Measurements from ENCODE around the gene MEMO1.

MEMO1 gene

GRCh38 chr2:31894656-31895055, 116.2 kb downstream of the MEMO1 start:
- TF ChIP-seq CTCF (IDR thresholded peaks at IDR 0.05; ENCODE audit: extremely low read depth, missing control alignments) = no peak
- no peak for DNase-seq (ENCODE audit: low spot score)

DNA sequence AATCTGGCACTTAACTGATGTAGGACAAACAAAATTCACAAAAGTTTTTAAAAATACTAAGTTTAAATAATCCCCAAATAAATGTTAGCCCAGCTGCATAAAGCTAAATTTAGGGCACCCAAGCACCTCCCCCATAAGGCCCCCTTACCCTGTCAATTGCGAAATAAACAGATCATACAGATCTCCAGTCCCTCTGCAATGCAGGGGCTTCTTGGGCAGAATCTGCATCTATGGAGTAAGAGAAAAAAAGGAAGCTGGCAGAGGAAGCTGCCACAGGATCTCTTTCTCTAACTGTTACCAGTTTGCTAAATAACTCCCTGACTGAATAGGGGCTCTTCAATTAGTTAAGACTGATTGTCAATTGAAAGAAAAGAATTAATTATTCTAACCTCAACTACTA, 117.7 kb downstream of the MEMO1 start:
- no peak for TF ChIP-seq CTCF (IDR thresholded peaks at IDR 0.05; ENCODE audit: extremely low read depth, missing control alignments)
- no peak for DNase-seq (ENCODE audit: low spot score)

DNA sequence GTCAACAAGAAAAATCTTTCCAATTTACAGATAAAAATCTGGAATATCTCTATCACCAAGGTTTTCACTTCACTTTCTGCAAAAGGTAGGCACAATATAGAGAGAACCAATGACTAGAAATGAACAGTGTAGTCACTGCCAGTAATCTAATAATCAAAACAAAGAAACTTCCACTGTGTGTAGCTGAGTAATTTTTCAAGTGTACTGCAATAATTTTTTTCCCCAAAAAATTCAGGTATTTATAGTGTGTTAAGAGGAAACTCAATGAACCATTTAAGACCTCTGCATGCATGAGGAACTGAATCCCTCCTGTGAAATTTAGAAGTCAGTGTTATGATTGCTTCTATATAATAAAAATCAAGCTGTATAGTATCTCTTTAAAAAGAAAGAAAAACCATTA, 121.8 kb downstream of the MEMO1 start:
- no peak for TF ChIP-seq CTCF (IDR thresholded peaks at IDR 0.05; ENCODE audit: extremely low read depth, missing control alignments)
- DNase-seq (ENCODE audit: low spot score) = no peak

GRCh38 chr2:31888550-31888949, 122.3 kb downstream of the MEMO1 start:
- no peak for TF ChIP-seq CTCF (IDR thresholded peaks at IDR 0.05; ENCODE audit: extremely low read depth, missing control alignments)
- DNase-seq (ENCODE audit: low spot score) = no peak

GRCh38 chr2:31886700-31887099, 124.1 kb downstream of the MEMO1 start:
- no peak for DNase-seq (ENCODE audit: low spot score)
- TF ChIP-seq CTCF (IDR thresholded peaks at IDR 0.05; ENCODE audit: extremely low read depth, missing control alignments) = no peak

- TF ChIP-seq CTCF (IDR thresholded peaks at IDR 0.05; ENCODE audit: extremely low read depth, missing control alignments) = no peak
- DNase-seq (ENCODE audit: low spot score) = no peak
These were observed 133.8 kb downstream of the MEMO1 start for GRCh38 chr2:31877008-31877407.

DNA sequence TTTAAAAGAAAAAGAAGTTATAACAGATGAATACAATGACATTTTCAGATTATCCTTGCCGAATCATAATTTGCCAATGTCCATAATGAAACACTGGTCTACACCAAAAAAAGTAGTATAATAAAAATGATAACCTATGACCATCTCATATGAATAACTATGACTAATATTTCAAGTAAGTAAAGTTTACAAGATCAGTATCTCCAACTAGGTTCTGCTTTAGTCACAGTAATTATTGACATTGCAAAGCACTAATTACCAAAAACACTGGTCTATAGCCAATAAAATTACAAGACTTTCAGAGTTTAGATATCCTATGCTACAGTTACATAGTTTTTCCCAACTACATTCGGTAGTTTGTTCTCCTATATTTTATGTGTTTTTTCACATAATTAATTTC, 136.7 kb downstream of the MEMO1 start:
- no peak for DNase-seq (ENCODE audit: low spot score)
- no peak for TF ChIP-seq CTCF (IDR thresholded peaks at IDR 0.05; ENCODE audit: extremely low read depth, missing control alignments)
